WTC11 (cell line): Measurements from ENCODE around the gene RALY.

ENCODE experiments used
- CTCF ChIP-seq: fragments of 200-600 bp; IDR thresholded peaks from 2 replicates; pipeline ENCODE4 v1.8.0; 2022; ENCODE audit warnings: antibody characterized with exemption
- ETV6 ChIP-seq: sonication (generic); formaldehyde crosslinking; IDR thresholded peaks from 2 replicates; pipeline ENCODE4 v1.8.1; 2022; ENCODE audit warnings: mild to moderate bottlenecking, missing genetic modification reagents
- IRF1 ChIP-seq: sonication (generic); formaldehyde crosslinking; IDR thresholded peaks from 2 replicates; pipeline ENCODE4 v1.8.0; 2023; ENCODE audit warnings: missing genetic modification reagents
- TF ChIP-seq, protein P1 (sequence below): sonication (generic); formaldehyde crosslinking; IDR thresholded peaks from 2 replicates; pipeline ENCODE4 v1.8.1; 2023; ENCODE audit warnings: mild to moderate bottlenecking, missing genetic modification reagents, moderate library complexity

DNA sequence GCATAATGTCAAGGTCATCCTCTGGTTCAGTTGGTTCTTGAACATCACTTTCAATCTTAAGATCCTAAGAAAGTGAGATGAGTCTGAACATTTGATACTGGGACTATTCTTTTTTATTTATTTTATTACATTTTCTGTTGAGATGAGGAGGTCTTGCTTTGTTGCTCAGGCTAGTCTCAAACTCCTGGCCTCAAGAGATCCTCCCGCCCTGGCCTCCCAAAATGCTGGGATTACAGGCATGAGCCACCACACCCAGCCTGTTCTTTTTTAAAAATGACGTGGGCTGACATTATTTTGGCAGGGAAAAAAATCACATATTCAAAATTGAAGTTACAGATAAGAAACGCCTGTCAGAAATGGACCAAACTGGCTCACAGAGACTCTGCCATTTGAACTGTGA is 104.9 kb downstream of the RALY start:
- TF ChIP-seq CTCF (no peak), IRF1 (CRISPR knock-in tag) (no peak), ETV6 (CRISPR knock-in tag) (no peak)
- TF ChIP-seq, protein P1, sequence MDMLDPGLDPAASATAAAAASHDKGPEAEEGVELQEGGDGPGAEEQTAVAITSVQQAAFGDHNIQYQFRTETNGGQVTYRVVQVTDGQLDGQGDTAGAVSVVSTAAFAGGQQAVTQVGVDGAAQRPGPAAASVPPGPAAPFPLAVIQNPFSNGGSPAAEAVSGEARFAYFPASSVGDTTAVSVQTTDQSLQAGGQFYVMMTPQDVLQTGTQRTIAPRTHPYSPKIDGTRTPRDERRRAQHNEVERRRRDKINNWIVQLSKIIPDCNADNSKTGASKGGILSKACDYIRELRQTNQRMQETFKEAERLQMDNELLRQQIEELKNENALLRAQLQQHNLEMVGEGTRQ (CRISPR knock-in tag) = no peak
